MM.1S (cell line): ENCODE results near the gene PLPP3.

ENCODE experiments used
- DNase-seq: peaks from one replicate; pipeline ENCODE4 v3.0.0-alpha.2; 2015
- H2AFZ ChIP-seq: fragments of 300-600 bp; sonication (generic); 2 replicates; pipeline ENCODE4 v1.6.0; 2016; ENCODE audit warnings: antibody characterized with exemption, low read length
- H3F3A ChIP-seq: fragments of 300-600 bp; sonication (generic); 2 replicates; pipeline ENCODE4 v1.6.1; 2016; ENCODE audit warnings: mild to moderate bottlenecking, antibody characterized with exemption, low read length, moderate library complexity, mixed read lengths; ENCODE audit not compliant: insufficient read depth
- H3K27ac ChIP-seq: fragments of 300-600 bp; sonication (generic); 2 replicates; pipeline ENCODE4 v1.5.1; 2016; ENCODE audit warnings: mild to moderate bottlenecking, low read length
- H3K27me3 ChIP-seq: fragments of 300-600 bp; sonication (generic); replicated peaks from 2 replicates; pipeline ENCODE4 v1.6.0; 2016; ENCODE audit warnings: low read length; ENCODE audit not compliant: insufficient read depth
- H3K36me3 ChIP-seq: fragments of 300-600 bp; sonication (generic); replicated peaks from 2 replicates; pipeline ENCODE4 v1.6.1; 2016; ENCODE audit warnings: mild to moderate bottlenecking, low read length, mixed read lengths; ENCODE audit not compliant: insufficient read depth
- H3K4me1 ChIP-seq: fragments of 300-600 bp; sonication (generic); 2 replicates; pipeline ENCODE4 v1.6.1; 2016; ENCODE audit warnings: low read length, mixed read lengths
- H3K4me2 ChIP-seq: fragments of 300-600 bp; sonication (generic); 2 replicates; pipeline ENCODE4 v1.6.0; 2016; ENCODE audit warnings: low read depth, low read length
- H3K4me3 ChIP-seq: fragments of 300-600 bp; sonication (generic); 2 replicates; pipeline ENCODE4 v1.5.1; 2016; ENCODE audit warnings: low read length, mixed read lengths
- H3K79me2 ChIP-seq: fragments of 300-600 bp; sonication (generic); 2 replicates; pipeline ENCODE4 v1.6.1; 2016; ENCODE audit warnings: mixed run types, low read length, mixed read lengths
- H3K9ac ChIP-seq: fragments of 300-600 bp; sonication (generic); 2 replicates; pipeline ENCODE4 v1.6.1; 2016; ENCODE audit warnings: low read length, mixed read lengths
- H3K9me2 ChIP-seq: fragments of 300-600 bp; sonication (generic); replicated peaks from 2 replicates; pipeline ENCODE4 v1.6.1; 2016; ENCODE audit warnings: mild to moderate bottlenecking, low read length, mixed read lengths; ENCODE audit not compliant: insufficient read depth
- H3K9me3 ChIP-seq: fragments of 300-600 bp; sonication (generic); replicated peaks from 2 replicates; pipeline ENCODE4 v1.6.1; 2016; ENCODE audit warnings: mild to moderate bottlenecking, low read length, mixed read lengths; ENCODE audit not compliant: insufficient read depth
- H4K20me1 ChIP-seq: fragments of 300-600 bp; sonication (generic); 2 replicates; pipeline ENCODE4 v1.6.1; 2016; ENCODE audit warnings: mild to moderate bottlenecking, low read length, moderate library complexity, mixed read lengths; ENCODE audit not compliant: insufficient read depth
- CTCF ChIP-seq: fragments of 300-600 bp; sonication (generic); IDR thresholded peaks from 2 replicates; pipeline ENCODE4 v1.5.1; 2016; ENCODE audit warnings: antibody characterized with exemption, low read length, mixed read lengths
- EZH2 ChIP-seq: fragments of 300-600 bp; sonication (generic); optimal IDR thresholded peaks from 2 replicates; pipeline ENCODE3; 2017; ENCODE audit warnings: low read depth, mild to moderate bottlenecking, antibody characterized with exemption, low read length, mixed read lengths
- EZH2phosphoT487 ChIP-seq: fragments of 300-600 bp; sonication (generic); IDR thresholded peaks from 2 replicates; pipeline ENCODE4 v1.6.1; 2018; ENCODE audit warnings: antibody characterized with exemption, low read length

PLPP3 gene

GRCh38 chr1:56508523-56508983 lies 70.8 kb downstream of the PLPP3 start:
- Histone ChIP-seq H3K9me3 (no peaks in the 10 kb centered on the region), H3K27ac (no peak overlapping the region), H3K9me2 (no peaks in the 10 kb centered on the region), H3K4me2 (no peak overlapping the region), H3K4me3 (no peak overlapping the region), H3K79me2 (no peaks in the 10 kb centered on the region), H3K36me3 (no peaks in the 10 kb centered on the region), H2AFZ (no peak overlapping the region), H3F3A (no peaks in the 10 kb centered on the region), H4K20me1 (no peaks in the 10 kb centered on the region), H3K9ac (no peak overlapping the region), H3K27me3 (no peaks in the 10 kb centered on the region; the same call in 1 of the 2 replicates), H3K4me1 (no peaks in the 10 kb centered on the region)
- no peak for TF ChIP-seq EZH2
- TF ChIP-seq CTCF: no peak
- no peak for TF ChIP-seq EZH2phosphoT487
- DNase-seq: no peak

GRCh38 chr1:56507925-56508522 lies 71.3 kb downstream of the PLPP3 start:
- TF ChIP-seq CTCF (no peak), EZH2 (no peak), EZH2phosphoT487 (no peak)
- H3K9me3 ChIP-seq: no peaks in the 10 kb centered on the region
- H3K4me3 ChIP-seq: no peak overlapping the region
- H3K9me2 ChIP-seq: no peaks in the 10 kb centered on the region
- no peak overlapping the region for H3K9ac ChIP-seq
- no peaks in the 10 kb centered on the region for H3F3A ChIP-seq
- H3K79me2 ChIP-seq: no peaks in the 10 kb centered on the region
- H3K36me3 ChIP-seq: no peaks in the 10 kb centered on the region
- H2AFZ ChIP-seq: no peak overlapping the region
- H3K4me1 ChIP-seq: no peaks in the 10 kb centered on the region
- H3K27me3 ChIP-seq: no peaks in the 10 kb centered on the region; the same call in 1 of the 2 replicates
- no peak overlapping the region for H3K4me2 ChIP-seq
- H3K27ac ChIP-seq: no peak overlapping the region
- DNase-seq: no peak
- no peaks in the 10 kb centered on the region for H4K20me1 ChIP-seq

- Histone ChIP-seq H3K9me2 (no peaks in the 10 kb centered on the region), H3K36me3 (no peaks in the 10 kb centered on the region), H3K79me2 (no peaks in the 10 kb centered on the region), H4K20me1 (no peaks in the 10 kb centered on the region), H3K9ac (no peak overlapping the region), H2AFZ (no peak overlapping the region), H3K4me3 (no peak overlapping the region), H3K4me2 (no peak overlapping the region), H3K9me3 (no peaks in the 10 kb centered on the region), H3F3A (no peaks in the 10 kb centered on the region), H3K27ac (no peak overlapping the region), H3K27me3 (no peaks in the 10 kb centered on the region; the same call in 1 of the 2 replicates), H3K4me1 (no peaks in the 10 kb centered on the region)
- DNase-seq: no peak
- no peak for TF ChIP-seq EZH2
- TF ChIP-seq EZH2phosphoT487: no peak
- no peak for TF ChIP-seq CTCF
Measured at GRCh38 chr1:56506951-56507491, 72.3 kb downstream of the PLPP3 start.
